ENCODE results near the gene SLC7A9. TPM values are rescaled to one million over a fixed set of nuclear protein-coding genes. Genes with fewer than 3 reads are reported as not detected.

SLC7A9 gene
- polyA plus RNA-seq, 1 donor (not counting 4 experiments of a cell fraction or from before 2014, with no cell fraction given), result 0.20 TPM

GRCh38 chr19:32870981-32871451 lies 1.4 kb upstream of the SLC7A9 start:
- Histone ChIP-seq H3K4me1 (ENCODE audit: control insufficient read depth, extremely low read depth, insufficient read depth, low read length) (no peaks in the 10 kb centered on the region), H3K79me2 (ENCODE audit: control insufficient read depth, insufficient read depth, low read length) (no peaks in the 10 kb centered on the region), H3K27me3 (ENCODE audit: control insufficient read depth, extremely low read depth, insufficient read depth, low read length) (no peaks in the 10 kb centered on the region), H3K9me3 (ENCODE audit: control insufficient read depth, low read depth, low read length) (no peaks in the 10 kb centered on the region), H3K36me3 (ENCODE audit: control insufficient read depth in 2 of 2, extremely low read depth in 1 of 2, insufficient read depth in 2 of 2, low read length in 2 of 2) (no peaks in the 10 kb centered on the region), H3K9ac (ENCODE audit: control insufficient read depth, extremely low read depth, insufficient read depth, low read length) (no peak overlapping the region), H3K4me2 (ENCODE audit: control insufficient read depth, extremely low read depth, insufficient read depth, low read depth, low read length) (no peak overlapping the region), H3K27ac (ENCODE audit: control insufficient read depth, insufficient read depth, low read length) (no peak overlapping the region), H3K9me1 (ENCODE audit: control insufficient read depth, extremely low read depth, insufficient read depth, low read length) (no peaks in the 10 kb centered on the region), H4K20me1 (ENCODE audit: control insufficient read depth, extremely low read depth, insufficient read depth, low read length) (no peaks in the 10 kb centered on the region), H2AFZ (ENCODE audit: control insufficient read depth, low read length) (no peak overlapping the region), H3K4me3 (ENCODE audit: control insufficient read depth in 2 of 3, extremely low read depth in 1 of 3, insufficient read depth in 2 of 3, low read depth in 1 of 3, low read length in 3 of 3) (no peak overlapping the region)
- TF ChIP-seq CTCF (optimal IDR thresholded peaks at IDR 0.05 in 1 of 3, IDR thresholded peaks at IDR 0.05 in 1 of 3, conservative IDR thresholded peaks at IDR 0.05 in 1 of 3; ENCODE audit: extremely low read depth in 1 of 3, insufficient read depth in 2 of 3, low read length in 3 of 3) (no peak), EZH2 (IDR thresholded peaks at IDR 0.05; ENCODE audit: low read length) (no peak)
- FAIRE-seq, result no peak
- no peak for DNase-seq (ENCODE audit: low read depth, low spot score)
- dilution Hi-C loops (cut with MboI; ENCODE audit: extremely low pct_ligation_motif_present, low sequenced_read_pairs), result no loop called here

GRCh38 chr19:32869966-32870573 lies 503 bp upstream of the SLC7A9 start:
- no peak overlapping the region for H3K9ac ChIP-seq (ENCODE audit: control insufficient read depth, extremely low read depth, insufficient read depth, low read length)
- TF ChIP-seq EZH2 (IDR thresholded peaks at IDR 0.05; ENCODE audit: low read length) (no peak), CTCF (optimal IDR thresholded peaks at IDR 0.05 in 1 of 3, IDR thresholded peaks at IDR 0.05 in 1 of 3, conservative IDR thresholded peaks at IDR 0.05 in 1 of 3; ENCODE audit: extremely low read depth in 1 of 3, insufficient read depth in 2 of 3, low read length in 3 of 3) (no peak)
- H3K4me2 ChIP-seq (ENCODE audit: control insufficient read depth, extremely low read depth, insufficient read depth, low read depth, low read length), result no peak overlapping the region
- no peaks in the 10 kb centered on the region for H3K4me1 ChIP-seq (ENCODE audit: control insufficient read depth, extremely low read depth, insufficient read depth, low read length)
- no peaks in the 10 kb centered on the region for H3K27me3 ChIP-seq (ENCODE audit: control insufficient read depth, extremely low read depth, insufficient read depth, low read length)
- dilution Hi-C loops (cut with MboI; ENCODE audit: extremely low pct_ligation_motif_present, low sequenced_read_pairs), result no loop called here
- no peaks in the 10 kb centered on the region for H3K9me1 ChIP-seq (ENCODE audit: control insufficient read depth, extremely low read depth, insufficient read depth, low read length)
- H4K20me1 ChIP-seq (ENCODE audit: control insufficient read depth, extremely low read depth, insufficient read depth, low read length), result no peaks in the 10 kb centered on the region
- DNase-seq (ENCODE audit: low read depth, low spot score), result no peak
- no peaks in the 10 kb centered on the region for H3K79me2 ChIP-seq (ENCODE audit: control insufficient read depth, insufficient read depth, low read length)
- H3K4me3 ChIP-seq (ENCODE audit: control insufficient read depth in 2 of 3, extremely low read depth in 1 of 3, insufficient read depth in 2 of 3, low read depth in 1 of 3, low read length in 3 of 3), result no peak overlapping the region
- no peaks in the 10 kb centered on the region for H3K36me3 ChIP-seq (ENCODE audit: control insufficient read depth in 2 of 2, extremely low read depth in 1 of 2, insufficient read depth in 2 of 2, low read length in 2 of 2)
- no peak overlapping the region for H3K27ac ChIP-seq (ENCODE audit: control insufficient read depth, insufficient read depth, low read length)
- no peaks in the 10 kb centered on the region for H3K9me3 ChIP-seq (ENCODE audit: control insufficient read depth, low read depth, low read length)
- H2AFZ ChIP-seq (ENCODE audit: control insufficient read depth, low read length), result no peak overlapping the region
- no peak for FAIRE-seq

All from keratinocyte (primary cell).